ENCODE results near the gene LYPD6. TPM values are rescaled to one million over a fixed set of nuclear protein-coding genes. Genes with fewer than 3 reads are reported as not detected.
A peak's percentile ranks its signal among the peaks of the same experiment; 100 is the strongest.

The LYPD6 gene
- polyA plus RNA-seq, 1 donor, result 18.8 TPM

- no peak for DNase-seq
Measured at GRCh38 chr2:149344105-149344504, 13.7 kb downstream of the LYPD6 start.

GRCh38 chr2:149346272-149346671, 15.9 kb downstream of the LYPD6 start:
- DNase-seq, result no peak

- no peak for DNase-seq
Measured at GRCh38 chr2:149348291-149348690, 17.9 kb downstream of the LYPD6 start.

GRCh38 chr2:149353421-149353820, 23.0 kb downstream of the LYPD6 start:
- DNase-seq, result no peak

- no peak for DNase-seq
Measured at GRCh38 chr2:149355716-149356422, 25.5 kb downstream of the LYPD6 start.

GRCh38 chr2:149357058-149357457, 26.7 kb downstream of the LYPD6 start:
- DNase-seq, result no peak

- no peak for DNase-seq
Measured at GRCh38 chr2:149360106-149360505, 29.7 kb downstream of the LYPD6 start.

- DNase-seq, result no peak
Measured at GRCh38 chr2:149363958-149364357, 33.6 kb downstream of the LYPD6 start.

- DNase-seq, result no peak
Measured at GRCh38 chr2:149364839-149365238, 34.5 kb downstream of the LYPD6 start.

- peak; percentile 29 for DNase-seq
Measured at GRCh38 chr2:149365931-149366583, 35.7 kb downstream of the LYPD6 start.

GRCh38 chr2:149370061-149370775, 39.8 kb downstream of the LYPD6 start:
- DNase-seq, result no peak

GRCh38 chr2:149371476-149371875, 41.1 kb downstream of the LYPD6 start:
- DNase-seq, result no peak

GRCh38 chr2:149375801-149376361, 45.5 kb downstream of the LYPD6 start:
- no peak for DNase-seq

GRCh38 chr2:149380205-149380604, 49.8 kb downstream of the LYPD6 start:
- no peak for DNase-seq

- no peak for DNase-seq
Measured at GRCh38 chr2:149383340-149383739, 53.0 kb downstream of the LYPD6 start.

GRCh38 chr2:149385350-149385749, 55.0 kb downstream of the LYPD6 start:
- no peak for DNase-seq

GRCh38 chr2:149387411-149387810, 57.0 kb downstream of the LYPD6 start:
- no peak for DNase-seq

GRCh38 chr2:149388120-149388816, 57.9 kb downstream of the LYPD6 start:
- no peak for DNase-seq

GRCh38 chr2:149389506-149390167, 59.2 kb downstream of the LYPD6 start:
- DNase-seq, result no peak

- no peak for DNase-seq
Measured at GRCh38 chr2:149393614-149394013, 63.2 kb downstream of the LYPD6 start.

GRCh38 chr2:149394864-149395263, 64.5 kb downstream of the LYPD6 start:
- no peak for DNase-seq

Measured in left kidney (tissue), 2 donors.